K562 (cell line): ENCODE results near the gene SIDT2. TPM values are rescaled to one million over a fixed set of nuclear protein-coding genes. Genes with fewer than 3 reads are reported as not detected.

ENCODE experiments used
- ATAC-seq: fragments of 200-7000 bp; cut with Tn5 transposase; 3 replicates; pipeline ENCODE4 v1.9.1; 2020; ENCODE audit warnings: moderate library complexity
- BruUV-seq: library from RNA; stranded (reverse); fragments of 400-500 nt; replicated peaks from 2 replicates; lab custom pipeline; 2021; lab: Mats Ljungman, UMichigan
- CTCF ChIA-PET: fragments of 300-600 bp; formaldehyde crosslinking; extraction: SDS; loops from one replicate; lab custom pipeline; 2021; ENCODE audit warnings: low intra/inter-chr PET ratio; lab: Yijun Ruan, JAX
- POLR2A ChIA-PET: fragments of 300-600, 350-650 bp; sonication (Branson Sonifier 250); formaldehyde crosslinking; extraction: SDS; loops from one replicate; lab custom pipeline; 2021; ENCODE audit warnings: antibody characterized with exemption, inconsistent platforms; lab: Yijun Ruan, JAX
- DNase-seq, 4 experiments: peaks; one replicate each; pipeline versions ENCODE4 v3.0.0 to v3.0.0-alpha.2; 2011 to 2018; ENCODE audit warnings: low spot score in 3 of 4, mixed read lengths in 3 of 4; ENCODE audit errors: extremely low read depth in 1 of 4
- FAIRE-seq: peaks from 2 replicates; lab custom pipeline; 2011; peaks lifted over from hg19 to GRCh38; lab: Jason Lieb, UNC
- H2AFZ ChIP-seq: 2 replicates; pipeline ENCODE4 v1.6.0; 2011; ENCODE audit warnings: low read depth, low read length, control low read depth, inconsistent platforms
- H3K27ac ChIP-seq: fragments of 200-600 bp; 3 replicates; pipeline ENCODE4 v1.8.0; 2011; ENCODE audit warnings: low read depth, mild to moderate bottlenecking, control low read depth, inconsistent platforms, low read length, moderate library complexity, mixed read lengths; ENCODE audit errors: extremely low read depth
- H3K27me3 ChIP-seq, 2 experiments: fragments of 300-600 bp in 1 of 2; 2 replicates in 1 of 2; 3 replicates in 1 of 2; pipeline versions ENCODE4 v1.6.0 to v1.8.0; 2011; ENCODE audit warnings: inconsistent platforms in 2 of 2, low read length in 2 of 2, mild to moderate bottlenecking in 1 of 2, mixed read lengths in 1 of 2, moderate library complexity in 1 of 2; ENCODE audit not compliant: control insufficient read depth in 2 of 2, insufficient read depth in 2 of 2
- H3K36me3 ChIP-seq: fragments of 300-600 bp; 3 replicates; pipeline ENCODE4 v1.8.0; 2011; ENCODE audit warnings: mild to moderate bottlenecking, low read length, inconsistent platforms; ENCODE audit not compliant: control insufficient read depth, insufficient read depth
- H3K4me1 ChIP-seq, 2 experiments: fragments of 200-600 bp in 1 of 2; replicated peaks in 1 of 2; 2 replicates in 1 of 2; 3 replicates in 1 of 2; pipeline versions ENCODE4 v1.5.1 to v1.8.0; 2011; ENCODE audit warnings: inconsistent platforms in 2 of 2, low read length in 2 of 2, mild to moderate bottlenecking in 1 of 2, mixed read lengths in 1 of 2, moderate library complexity in 1 of 2; ENCODE audit not compliant: control insufficient read depth in 2 of 2, insufficient read depth in 2 of 2
- H3K4me2 ChIP-seq: 2 replicates; pipeline ENCODE4 v1.6.1; 2011; ENCODE audit warnings: low read length, control low read depth, inconsistent platforms, mixed read lengths; ENCODE audit not compliant: insufficient read depth
- H3K4me3 ChIP-seq: fragments of 200-600 bp; sonication (generic), shearing (Covaris generic); 2 replicates; pipeline ENCODE4 v1.5.1; 2016; ENCODE audit warnings: control low read depth, inconsistent platforms
- H3K79me2 ChIP-seq: fragments of 200-600 bp; 3 replicates; pipeline ENCODE4 v1.8.0; 2011; ENCODE audit warnings: low read length, inconsistent platforms; ENCODE audit not compliant: control insufficient read depth, insufficient read depth
- H3K9ac ChIP-seq, 2 experiments: 2 replicates each; pipeline versions ENCODE4 v1.6.0 to v1.6.1; 2011; ENCODE audit warnings: low read depth in 2 of 2, low read length in 2 of 2, control low read depth in 1 of 2, inconsistent platforms in 1 of 2, mild to moderate bottlenecking in 1 of 2, mixed read lengths in 1 of 2; ENCODE audit not compliant: insufficient read depth in 1 of 2
- H3K9me1 ChIP-seq: one replicate; pipeline ENCODE4 v1.6.0; 2011; ENCODE audit warnings: inconsistent platforms, mild to moderate bottlenecking, low read length, moderate library complexity; ENCODE audit not compliant: control insufficient read depth, insufficient read depth
- H3K9me3 ChIP-seq: replicated peaks from 2 replicates; pipeline ENCODE4 v1.5.1; 2011; ENCODE audit warnings: low read depth, low read length, inconsistent platforms; ENCODE audit not compliant: control insufficient read depth, insufficient read depth
- H4K20me1 ChIP-seq: replicated peaks from 2 replicates; pipeline ENCODE4 v1.6.1; 2011; ENCODE audit warnings: low read length, inconsistent platforms, mixed read lengths; ENCODE audit not compliant: control insufficient read depth, insufficient read depth
- CREB5 ChIP-seq: fragments of 250-450 bp; sonication (Bioruptor Pico); IDR thresholded peaks from 2 replicates; pipeline ENCODE4 v1.5.0; 2020; ENCODE audit warnings: mild to moderate bottlenecking
- FOXA1 ChIP-seq: fragments of 450-650 bp; IDR thresholded peaks from 2 replicates; pipeline ENCODE4 v1.6.1; 2016; ENCODE audit warnings: mild to moderate bottlenecking, borderline replicate concordance
- GATA2 ChIP-seq: sonication (generic); formaldehyde crosslinking; IDR thresholded peaks from 2 replicates; pipeline ENCODE4 v1.4.0; 2020; ENCODE audit warnings: mild to moderate bottlenecking, missing genetic modification reagents
- GTF2A2 ChIP-seq: IDR thresholded peaks from 2 replicates; pipeline ENCODE4 v1.6.1; 2016; ENCODE audit warnings: mild to moderate bottlenecking, missing genetic modification characterization, missing compliant biosample characterization
- ILK ChIP-seq: fragments of 450-650 bp; IDR thresholded peaks from 2 replicates; pipeline ENCODE4 v1.6.1; 2016; ENCODE audit warnings: missing genetic modification characterization, low read depth, mild to moderate bottlenecking, missing compliant biosample characterization, moderate library complexity, borderline replicate concordance
- MCM7 ChIP-seq, 2 experiments: fragments of 450-650 bp; IDR thresholded peaks; 2 replicates each; pipeline ENCODE4 v1.6.1; 2016 to 2018
- TSHZ1 ChIP-seq: fragments of 250-450 bp; sonication (Bioruptor Pico); IDR thresholded peaks from 2 replicates; pipeline ENCODE4 v1.4.0; 2020; ENCODE audit warnings: mild to moderate bottlenecking, moderate library complexity
- WGBS: fragments of 100-300 bp; shearing (Covaris generic); methylation state at CpG from one replicate; pipeline ENCODE4 v1.1.6; 2016; ENCODE audit warnings: low coverage, mixed read lengths; ENCODE audit not compliant: insufficient coverage; ENCODE audit errors: missing lambda C conversion rate; 5-methylcytosine and 5-hydroxymethylcytosine counted together
- in situ Hi-C: fragments of 300-500 bp; cut with MboI; formaldehyde crosslinking; loops from 4 replicates; pipeline ENCODE4 v1.15.0; 2018; ENCODE audit warnings: inconsistent platforms, mixed read lengths
- intact Hi-C: fragments of 100-400 bp; cut with micrococcal nuclease; formaldehyde crosslinking; loops from 2 replicates; pipeline ENCODE4 v1.14.2; 2022
- polyA plus RNA-seq, 8 experiments: library from polyadenylated mRNA; depleted of rRNA in 4 of 8; stranded (reverse) in 5 of 8; unstranded in 3 of 8; fragments of >200 nt; fragmentation: Nextera tagmentation in 2 of 8; fragmentation: Illumina TruSeq in 1 of 8; extraction: Ambion mirVana in 2 of 8; extraction: Trizol in 1 of 8; gene quantifications; 2 replicates each; pipeline versions ENCODE4 v1.2.1 to v1.2.3, GENCODE V29; 2011 to 2014; ENCODE audit warnings: inconsistent platforms in 1 of 8, missing spikeins in 1 of 8
- total RNA-seq, 7 experiments: library from RNA; depleted of rRNA in 6 of 7; stranded (reverse); fragments of >200 nt in 6 of 7; fragmentation: Illumina TruSeq in 2 of 7; extraction: Trizol in 2 of 7; gene quantifications; 2 replicates each; pipeline versions ENCODE4 v1.2.1 to v1.2.3, GENCODE V29; 2011 to 2021; ENCODE audit warnings: low replicate concordance in 1 of 7
- TF ChIP-seq, protein P1 (sequence below): fragments of 450-650 bp; formaldehyde crosslinking; IDR thresholded peaks from 2 replicates; pipeline ENCODE4 v1.4.0; 2020; ENCODE audit warnings: mild to moderate bottlenecking, mixed read lengths
- TF ChIP-seq, protein P2 (sequence below): fragments of 250-450 bp; sonication (Bioruptor Pico); IDR thresholded peaks from 2 replicates; pipeline ENCODE4 v1.5.0; 2021

The SIDT2 gene
- total and polyA plus RNA-seq, 9 of the 15 experiments (the other 6 are each of a cell fraction or from before 2014, with no cell fraction given) = 2.4 to 20.2 (median 6.5) TPM

DNA sequence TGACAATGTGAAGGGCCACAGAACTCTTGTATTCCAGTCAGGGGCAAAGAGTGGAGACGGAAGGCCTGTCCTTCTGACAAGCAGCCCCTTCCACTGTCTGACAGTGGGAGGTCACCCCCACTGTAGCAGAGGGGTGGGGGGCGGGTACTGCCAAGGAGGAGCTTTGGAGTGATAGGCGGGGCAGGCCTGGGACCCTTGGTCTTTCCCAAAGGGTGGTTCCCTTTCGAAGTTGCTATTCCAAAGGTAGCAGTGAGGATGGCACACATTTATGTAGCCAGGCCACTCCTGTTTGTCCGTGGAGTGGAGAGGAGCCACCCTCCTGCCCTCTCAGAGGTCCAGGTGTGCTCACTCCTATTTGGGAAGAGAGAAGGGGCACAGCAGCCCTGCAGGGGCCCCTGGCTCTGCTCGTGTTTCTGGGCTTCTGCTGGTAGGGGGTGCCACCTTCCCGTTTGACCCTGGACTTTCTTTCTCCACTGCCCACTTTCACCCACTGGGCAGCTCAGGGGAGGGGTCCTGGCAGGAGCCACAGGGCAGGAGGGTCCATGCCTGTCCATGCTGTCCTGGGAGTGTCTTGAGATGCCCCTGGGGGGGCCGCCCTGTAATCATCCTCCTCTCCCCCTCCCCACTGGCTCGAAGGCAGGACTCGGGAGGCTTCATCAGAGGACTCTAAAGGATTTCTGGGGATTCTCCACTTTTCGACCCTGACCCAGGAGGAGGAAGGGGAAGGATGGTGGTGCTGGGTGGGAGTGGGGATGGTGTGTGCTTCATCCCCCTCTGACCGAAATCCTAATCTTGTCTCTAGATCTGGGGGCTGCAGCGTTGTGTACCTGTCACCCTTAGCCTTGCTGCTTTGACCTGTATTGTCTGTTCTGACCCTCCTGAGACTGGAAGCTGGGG is 21.6 kb downstream of the SIDT2 start:
- ChIA-PET CTCF (no interaction called here), POLR2A (no interaction called here)
- intact Hi-C loops = no loop called here
- no peak for TF ChIP-seq TSHZ1 (CRISPR knock-in tag)
- no peak for TF ChIP-seq FOXA1
- TF ChIP-seq, protein P1, sequence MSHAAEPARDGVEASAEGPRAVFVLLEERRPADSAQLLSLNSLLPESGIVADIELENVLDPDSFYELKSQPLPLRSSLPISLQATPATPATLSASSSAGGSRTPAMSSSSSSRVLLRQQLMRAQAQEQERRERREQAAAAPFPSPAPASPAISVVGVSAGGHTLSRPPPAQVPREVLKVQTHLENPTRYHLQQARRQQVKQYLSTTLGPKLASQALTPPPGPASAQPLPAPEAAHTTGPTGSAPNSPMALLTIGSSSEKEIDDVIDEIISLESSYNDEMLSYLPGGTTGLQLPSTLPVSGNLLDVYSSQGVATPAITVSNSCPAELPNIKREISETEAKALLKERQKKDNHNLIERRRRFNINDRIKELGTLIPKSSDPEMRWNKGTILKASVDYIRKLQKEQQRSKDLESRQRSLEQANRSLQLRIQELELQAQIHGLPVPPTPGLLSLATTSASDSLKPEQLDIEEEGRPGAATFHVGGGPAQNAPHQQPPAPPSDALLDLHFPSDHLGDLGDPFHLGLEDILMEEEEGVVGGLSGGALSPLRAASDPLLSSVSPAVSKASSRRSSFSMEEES (CRISPR knock-in tag) = no peak
- no peak for TF ChIP-seq GTF2A2 (tag)
- TF ChIP-seq, protein P2, sequence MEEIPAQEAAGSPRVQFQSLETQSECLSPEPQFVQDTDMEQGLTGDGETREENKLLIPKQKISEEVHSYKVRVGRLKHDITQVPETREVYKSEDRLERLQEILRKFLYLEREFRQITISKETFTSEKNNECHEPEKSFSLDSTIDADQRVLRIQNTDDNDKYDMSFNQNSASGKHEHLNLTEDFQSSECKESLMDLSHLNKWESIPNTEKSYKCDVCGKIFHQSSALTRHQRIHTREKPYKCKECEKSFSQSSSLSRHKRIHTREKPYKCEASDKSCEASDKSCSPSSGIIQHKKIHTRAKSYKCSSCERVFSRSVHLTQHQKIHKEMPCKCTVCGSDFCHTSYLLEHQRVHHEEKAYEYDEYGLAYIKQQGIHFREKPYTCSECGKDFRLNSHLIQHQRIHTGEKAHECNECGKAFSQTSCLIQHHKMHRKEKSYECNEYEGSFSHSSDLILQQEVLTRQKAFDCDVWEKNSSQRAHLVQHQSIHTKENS = no peak
- TF ChIP-seq CREB5 (CRISPR knock-in tag) = no peak
- no peak for TF ChIP-seq GATA2 (CRISPR knock-in tag)
- no peak for TF ChIP-seq ILK
- no peak for TF ChIP-seq MCM7 (IDR thresholded peaks at IDR 0.05)

More for the DNA sequence above, 21.6 kb downstream of the SIDT2 start:
- in situ Hi-C loops = no loop called here
- Histone ChIP-seq H3K9me3 (no peaks in the 10 kb centered on the region), H3K9me1 (no peaks in the 10 kb centered on the region), H3K27me3 (no peaks in the 10 kb centered on the region), H4K20me1 (no peaks in the 10 kb centered on the region; the same call in none of the 2 replicates), H3K27ac (no peak overlapping the region), H3K36me3 (peaks cover 9% of the 10 kb centered on the region; the same call in 2 of the 3 replicates), H3K9ac (peak overlapping the region in 1 of 2 experiments; percentile 56; a peak in 2 of 4 replicates), H3K4me2 (no peak overlapping the region), H3K4me3 (no peak overlapping the region), H3K4me1 (peaks cover 0 to 32% of the 10 kb centered on the region in 2 experiments; a peak in 3 of 5 replicates), H2AFZ (no peak overlapping the region), H3K79me2 (no peaks in the 10 kb centered on the region)
- no peak for DNase-seq
- no peak for ATAC-seq
- BruUV-seq = no TSS peak
- WGBS = 41% methylated on average over 8 of the region's 13 CpGs
- FAIRE-seq = no peak
